Epithelial cell of proximal tubule (primary cell): ENCODE results near the gene IGDCC3. TPM values are rescaled to one million over a fixed set of nuclear protein-coding genes. Genes with fewer than 3 reads are reported as not detected.

Source experiments
- DNase-seq: peaks from one replicate; pipeline ENCODE4 v3.0.0-alpha.2; 2011; ENCODE audit warnings: low read depth
- H3K4me3 ChIP-seq: 2 replicates; pipeline ENCODE4 v1.5.1; 2011; ENCODE audit warnings: low read depth, mild to moderate bottlenecking, low read length
- CTCF ChIP-seq: conservative IDR thresholded peaks from 2 replicates; pipeline ENCODE4 v1.5.1; 2012; ENCODE audit warnings: low read depth, mild to moderate bottlenecking, low read length
- total RNA-seq: library from RNA; depleted of rRNA; stranded (reverse); fragments of >200 nt; gene quantifications from 2 replicates; pipeline ENCODE4 v1.2.3, GENCODE V29; 2015

The IGDCC3 gene
- total RNA-seq, 1 donor from 2014 or later = not detected

- DNase-seq = no peak
- TF ChIP-seq CTCF = no peak
- no peak overlapping the region for H3K4me3 ChIP-seq
These were observed 6.9 kb downstream of the IGDCC3 start for GRCh38 chr15:65370885-65371284.

DNA sequence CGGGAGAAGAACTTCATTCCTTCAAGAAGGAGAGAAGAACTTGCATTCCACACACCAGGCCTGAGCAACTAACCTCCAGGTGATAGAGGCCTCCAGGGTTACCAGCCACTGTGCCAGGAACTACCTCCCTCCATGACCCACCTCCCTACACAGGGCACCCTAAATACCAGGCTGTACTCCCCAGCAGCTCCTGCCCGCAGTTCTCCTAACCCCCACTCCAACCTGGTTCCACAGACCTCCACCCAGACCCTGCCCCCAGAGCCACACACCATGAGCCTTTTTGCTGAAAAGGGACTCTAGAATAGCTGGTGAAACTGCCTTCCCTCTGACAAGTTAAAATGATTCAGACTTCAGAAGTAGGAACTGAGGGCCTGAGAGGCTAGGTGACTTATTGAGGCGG, 8.2 kb downstream of the IGDCC3 start:
- TF ChIP-seq CTCF = no peak
- DNase-seq = no peak
- H3K4me3 ChIP-seq = no peak overlapping the region

DNA sequence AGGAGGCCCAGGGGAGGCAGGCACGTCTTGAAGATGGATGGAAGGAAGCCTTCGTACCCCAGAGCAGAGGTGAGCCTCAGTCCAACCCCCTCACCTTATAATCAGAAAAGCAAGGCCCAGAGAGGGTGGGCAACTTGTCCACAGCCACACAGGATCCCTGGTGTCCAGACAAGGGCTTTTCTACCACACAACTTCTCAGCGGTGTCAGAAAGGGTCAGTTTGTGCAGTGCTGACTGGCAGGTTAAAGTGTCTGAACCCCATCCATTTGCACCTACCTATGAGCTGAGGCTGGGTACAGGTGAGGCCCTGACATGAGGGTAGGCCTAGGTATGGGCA, 8.6 kb downstream of the IGDCC3 start:
- H3K4me3 ChIP-seq = no peak overlapping the region
- DNase-seq = no peak
- no peak for TF ChIP-seq CTCF

GRCh38 chr15:65368302-65369211, 9.2 kb downstream of the IGDCC3 start:
- no peak for TF ChIP-seq CTCF
- H3K4me3 ChIP-seq = no peak overlapping the region
- DNase-seq = no peak

DNA sequence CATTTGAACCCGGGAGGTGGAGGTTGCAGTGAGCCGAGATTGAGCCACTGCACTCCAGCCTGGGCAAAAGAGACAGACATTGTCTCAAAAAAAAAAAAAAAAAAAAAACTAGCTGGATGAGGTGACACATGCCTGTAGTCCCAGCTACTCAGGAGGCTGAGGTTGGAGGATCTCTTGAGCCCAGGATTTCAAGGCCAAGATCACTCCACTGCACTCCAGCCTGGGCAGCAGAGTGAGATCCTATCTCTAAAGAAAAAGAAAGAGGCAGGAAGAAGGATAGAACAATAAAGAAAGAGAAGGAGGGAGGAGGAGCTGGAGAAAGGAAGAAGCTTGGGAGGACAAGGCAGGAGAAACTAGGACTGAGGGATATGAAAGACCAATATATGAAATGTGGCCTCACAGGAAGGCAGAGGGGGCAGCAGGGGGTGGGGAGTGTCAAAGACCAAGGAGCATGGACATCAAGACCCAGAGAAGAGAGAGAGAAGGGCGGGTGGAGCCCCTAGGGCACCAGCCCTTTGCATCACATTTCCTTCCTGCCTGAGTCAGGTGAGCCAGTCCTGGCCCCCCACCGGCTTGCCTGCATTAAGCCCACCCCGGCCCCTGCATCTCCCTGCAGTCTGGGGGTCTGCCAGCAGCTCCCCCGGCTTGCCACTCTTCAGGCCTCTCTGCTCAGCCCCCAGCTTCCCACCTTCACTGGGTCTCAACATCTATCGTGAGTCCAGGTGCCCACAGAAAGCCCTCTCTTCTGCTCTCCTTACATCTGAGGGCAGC, 11.5 kb downstream of the IGDCC3 start:
- H3K4me3 ChIP-seq = no peak overlapping the region
- no peak for TF ChIP-seq CTCF
- DNase-seq = no peak

DNA sequence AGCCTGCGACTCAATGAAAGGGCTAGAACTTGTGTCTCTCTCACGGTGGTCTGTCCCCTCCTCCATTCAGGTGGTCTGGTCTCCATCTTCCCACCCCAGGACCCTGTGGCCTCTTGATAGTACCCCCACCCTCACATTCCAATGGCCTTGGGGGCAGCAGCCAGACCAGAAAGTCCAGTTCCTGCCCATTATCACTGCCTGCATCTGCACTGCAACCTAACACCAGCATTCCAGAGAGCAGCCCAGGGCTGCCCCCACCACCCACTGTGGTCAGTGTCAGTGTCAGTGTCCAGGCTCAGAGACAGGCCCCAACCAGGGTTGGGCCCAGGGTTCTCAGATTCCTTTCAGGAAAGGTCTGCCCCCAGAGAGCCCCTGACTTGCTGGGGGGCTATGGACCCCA, 12.6 kb downstream of the IGDCC3 start:
- H3K4me3 ChIP-seq = no peak overlapping the region
- no peak for TF ChIP-seq CTCF
- no peak for DNase-seq
